Measurements from ENCODE around the gene CMIP. TPM values are rescaled to one million over a fixed set of nuclear protein-coding genes. Genes with fewer than 3 reads are reported as not detected.

Gene CMIP
- total RNA-seq, 2 donors from 2014 or later = 7.7 to 19.2 TPM

DNA sequence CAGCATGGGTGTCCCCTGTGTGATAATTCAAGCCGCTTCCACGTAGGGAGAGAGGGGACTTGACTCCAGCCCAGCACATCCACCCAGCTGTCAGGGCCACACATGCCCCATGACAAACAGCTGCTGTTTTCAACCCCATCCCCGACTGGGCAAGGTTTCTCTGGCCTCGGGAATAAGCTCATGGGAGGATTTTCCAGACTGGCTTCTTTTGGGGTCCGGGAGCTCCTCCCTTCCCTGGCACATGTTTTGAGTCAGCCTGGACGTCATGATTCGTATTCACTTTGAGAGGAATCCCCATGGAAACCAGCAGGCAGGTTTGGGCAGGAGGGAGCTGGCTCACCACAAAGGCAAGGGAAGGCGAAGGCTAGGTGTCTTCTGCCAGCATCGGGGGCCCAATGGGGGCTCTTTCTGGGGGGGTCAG is 156.4 kb downstream of the CMIP start:
- H3K9me3 ChIP-seq = no peaks in the 10 kb centered on the region
- TF ChIP-seq, protein P1, sequence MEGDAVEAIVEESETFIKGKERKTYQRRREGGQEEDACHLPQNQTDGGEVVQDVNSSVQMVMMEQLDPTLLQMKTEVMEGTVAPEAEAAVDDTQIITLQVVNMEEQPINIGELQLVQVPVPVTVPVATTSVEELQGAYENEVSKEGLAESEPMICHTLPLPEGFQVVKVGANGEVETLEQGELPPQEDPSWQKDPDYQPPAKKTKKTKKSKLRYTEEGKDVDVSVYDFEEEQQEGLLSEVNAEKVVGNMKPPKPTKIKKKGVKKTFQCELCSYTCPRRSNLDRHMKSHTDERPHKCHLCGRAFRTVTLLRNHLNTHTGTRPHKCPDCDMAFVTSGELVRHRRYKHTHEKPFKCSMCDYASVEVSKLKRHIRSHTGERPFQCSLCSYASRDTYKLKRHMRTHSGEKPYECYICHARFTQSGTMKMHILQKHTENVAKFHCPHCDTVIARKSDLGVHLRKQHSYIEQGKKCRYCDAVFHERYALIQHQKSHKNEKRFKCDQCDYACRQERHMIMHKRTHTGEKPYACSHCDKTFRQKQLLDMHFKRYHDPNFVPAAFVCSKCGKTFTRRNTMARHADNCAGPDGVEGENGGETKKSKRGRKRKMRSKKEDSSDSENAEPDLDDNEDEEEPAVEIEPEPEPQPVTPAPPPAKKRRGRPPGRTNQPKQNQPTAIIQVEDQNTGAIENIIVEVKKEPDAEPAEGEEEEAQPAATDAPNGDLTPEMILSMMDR (IDR thresholded peaks at IDR 0.05) = no peak
- no peak overlapping the region for H3K4me3 ChIP-seq
- H3K36me3 ChIP-seq = no peaks in the 10 kb centered on the region
- H3K27ac ChIP-seq = no peak overlapping the region
- no peaks in the 10 kb centered on the region for H3K27me3 ChIP-seq
- H3K4me1 ChIP-seq = peaks cover 0 to 20% of the 10 kb centered on the region in 2 donors
- no peak for DNase-seq (ENCODE audit: low spot score)

GRCh38 chr16:81601601-81602255 is 157.1 kb downstream of the CMIP start:
- Histone ChIP-seq H3K27me3 (no peaks in the 10 kb centered on the region), H3K27ac (no peak overlapping the region), H3K4me1 (peaks cover 0 to 20% of the 10 kb centered on the region in 2 donors), H3K36me3 (no peaks in the 10 kb centered on the region), H3K9me3 (no peaks in the 10 kb centered on the region), H3K4me3 (no peak overlapping the region)
- TF ChIP-seq, protein P1 (IDR thresholded peaks at IDR 0.05) = no peak
- no peak for DNase-seq (ENCODE audit: low spot score)

GRCh38 chr16:81602256-81602776 is 157.7 kb downstream of the CMIP start:
- H3K36me3 ChIP-seq = no peaks in the 10 kb centered on the region
- no peak for DNase-seq (ENCODE audit: low spot score)
- H3K4me1 ChIP-seq = peaks cover 0 to 20% of the 10 kb centered on the region in 2 donors
- TF ChIP-seq, protein P1 (IDR thresholded peaks at IDR 0.05) = no peak
- H3K27ac ChIP-seq = no peak overlapping the region
- H3K27me3 ChIP-seq = no peaks in the 10 kb centered on the region
- H3K4me3 ChIP-seq = no peak overlapping the region
- no peaks in the 10 kb centered on the region for H3K9me3 ChIP-seq

GRCh38 chr16:81602792-81603191 is 158.2 kb downstream of the CMIP start:
- no peak overlapping the region for H3K4me3 ChIP-seq
- no peak overlapping the region for H3K27ac ChIP-seq
- H3K4me1 ChIP-seq = peaks cover 0 to 20% of the 10 kb centered on the region in 2 donors
- peaks cover 4% of the 10 kb centered on the region for H3K36me3 ChIP-seq
- no peak for DNase-seq (ENCODE audit: low spot score)
- no peaks in the 10 kb centered on the region for H3K9me3 ChIP-seq
- TF ChIP-seq, protein P1 (IDR thresholded peaks at IDR 0.05) = no peak
- no peaks in the 10 kb centered on the region for H3K27me3 ChIP-seq

DNA sequence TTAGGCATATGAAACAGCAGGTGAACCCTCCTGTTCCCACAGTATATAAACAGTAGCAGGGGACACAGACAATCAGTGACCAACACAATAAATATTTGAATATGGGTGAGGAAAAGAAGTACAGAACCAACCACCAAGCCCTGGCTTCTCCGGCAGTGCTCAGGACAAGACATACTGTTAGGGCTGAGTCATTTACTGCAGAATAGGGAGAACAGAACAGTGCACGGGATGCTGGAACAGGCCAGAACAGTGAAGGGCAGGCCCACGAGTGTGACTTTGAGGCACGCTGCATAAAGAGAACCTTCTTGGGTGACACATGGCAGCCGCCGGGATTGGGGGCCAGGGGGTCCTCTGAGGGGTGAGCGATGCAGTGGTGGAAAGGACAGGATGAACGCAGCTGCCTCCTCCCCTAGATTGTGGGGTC is 160.4 kb downstream of the CMIP start:
- no peak for DNase-seq (ENCODE audit: low spot score)
- Histone ChIP-seq H3K27me3 (no peaks in the 10 kb centered on the region), H3K27ac (no peak overlapping the region), H3K4me1 (peaks cover 0 to 30% of the 10 kb centered on the region in 2 donors), H3K4me3 (no peak overlapping the region), H3K9me3 (no peaks in the 10 kb centered on the region), H3K36me3 (peaks cover 6% of the 10 kb centered on the region)
- TF ChIP-seq, protein P1 (IDR thresholded peaks at IDR 0.05) = no peak

All from right atrium auricular region (tissue), 2 donors.